H1 (cell line): ENCODE results near the gene MAPKAPK2. TPM values are rescaled to one million over a fixed set of nuclear protein-coding genes. Genes with fewer than 3 reads are reported as not detected.

Experiments used
- CTCF ChIA-PET: fragments of 300-600 bp; sonication (Branson Sonifier 250); formaldehyde crosslinking; loops from one replicate; lab custom pipeline; 2021; ENCODE audit not compliant: partially characterized antibody; lab: Charles Lee
- POLR2A ChIA-PET: fragments of 300-600 bp; sonication (Branson Sonifier 250); formaldehyde crosslinking; loops from one replicate; lab custom pipeline; 2021; ENCODE audit warnings: inconsistent platforms; ENCODE audit not compliant: partially characterized antibody; lab: Charles Lee
- DNase-seq, 2 experiments: peaks; one replicate each; pipeline versions ENCODE4 v3.0.0 to v3.0.0-alpha.2; 2010 to 2022; ENCODE audit warnings: low spot score in 2 of 2, low read depth in 1 of 2, mixed read lengths in 1 of 2
- FAIRE-seq: peaks from 2 replicates; lab custom pipeline; 2011; peaks lifted over from hg19 to GRCh38; lab: Jason Lieb, UNC
- H2AFZ ChIP-seq: 2 replicates; pipeline ENCODE4 v1.8.1; 2012; ENCODE audit warnings: low read length, inconsistent platforms
- H2AK5ac ChIP-seq: 2 replicates; pipeline ENCODE4 v1.6.1; 2013; ENCODE audit warnings: low read depth, low read length
- H2BK120ac ChIP-seq: replicated peaks from 2 replicates; pipeline ENCODE3; 2013; ENCODE audit warnings: low read depth, low read length, inconsistent platforms
- H2BK12ac ChIP-seq: 2 replicates; pipeline ENCODE4 v1.6.1; 2013; ENCODE audit warnings: low read depth, low read length
- H2BK15ac ChIP-seq: 2 replicates; pipeline ENCODE4 v1.6.1; 2013; ENCODE audit warnings: low read length
- H2BK20ac ChIP-seq: 2 replicates; pipeline ENCODE4 v1.6.1; 2013; ENCODE audit warnings: low read length
- H2BK5ac ChIP-seq: 2 replicates; pipeline ENCODE4 v1.6.1; 2013; ENCODE audit warnings: low read depth, low read length
- H3K14ac ChIP-seq: 2 replicates; pipeline ENCODE4 v1.6.1; 2013; ENCODE audit warnings: inconsistent platforms; ENCODE audit not compliant: insufficient read length
- H3K18ac ChIP-seq: 2 replicates; pipeline ENCODE4 v1.6.1; 2013; ENCODE audit warnings: low read length; ENCODE audit errors: extremely low read depth
- H3K23ac ChIP-seq: 2 replicates; pipeline ENCODE4 v1.6.1; 2013; ENCODE audit warnings: inconsistent platforms; ENCODE audit not compliant: insufficient read length
- H3K23me2 ChIP-seq: 2 replicates; pipeline ENCODE4 v1.6.1; 2013; ENCODE audit warnings: low read depth, low read length
- H3K27ac ChIP-seq: 2 replicates; pipeline ENCODE4 v1.6.1; 2011; ENCODE audit warnings: low read depth, low read length, inconsistent platforms
- H3K27me3 ChIP-seq, 4 experiments: replicated peaks in 1 of 4; 1 replicate in 1 of 4; 2 replicates in 3 of 4; pipeline versions ENCODE4 v1.6.1 to v1.8.1; 2011 to 2013; ENCODE audit warnings: low read length in 3 of 4, mild to moderate bottlenecking in 3 of 4, inconsistent platforms in 2 of 4, mixed read lengths in 2 of 4, moderate library complexity in 1 of 4; ENCODE audit not compliant: control insufficient read depth in 3 of 4, insufficient read depth in 3 of 4; ENCODE audit errors: extremely low read depth in 1 of 4
- H3K36me3 ChIP-seq, 4 experiments: 2 replicates each; pipeline versions ENCODE4 v1.6.1 to v1.8.1; 2011 to 2013; ENCODE audit warnings: mild to moderate bottlenecking in 4 of 4, low read length in 3 of 4, moderate library complexity in 2 of 4, control low read depth in 1 of 4, inconsistent platforms in 1 of 4; ENCODE audit not compliant: insufficient read depth in 4 of 4, control insufficient read depth in 2 of 4
- H3K4ac ChIP-seq: replicated peaks from 2 replicates; pipeline ENCODE3; 2013; ENCODE audit warnings: low read length, low read depth, mixed read lengths, inconsistent platforms; ENCODE audit not compliant: insufficient read length
- H3K4me1 ChIP-seq, 4 experiments: replicated peaks in 1 of 4; 1 replicate in 1 of 4; 2 replicates in 3 of 4; pipeline versions ENCODE4 v1.6.1 to v1.8.1; 2011 to 2013; ENCODE audit warnings: low read length in 3 of 4, inconsistent platforms in 2 of 4, mixed read lengths in 1 of 4; ENCODE audit not compliant: insufficient read depth in 4 of 4, control insufficient read depth in 3 of 4
- H3K4me2 ChIP-seq, 2 experiments: 2 replicates each; pipeline versions ENCODE4 v1.6.1 to v1.8.1; 2011 to 2013; ENCODE audit warnings: low read depth in 2 of 2, low read length in 2 of 2, control low read depth in 1 of 2, inconsistent platforms in 1 of 2, mild to moderate bottlenecking in 1 of 2; ENCODE audit not compliant: insufficient read depth in 1 of 2
- H3K4me3 ChIP-seq, 4 experiments: fragments of 200-600, 300-600 bp in 1 of 4; sonication (generic), shearing (Covaris generic), sonication (Bioruptor Twin) in 1 of 4; 2 replicates each; pipeline versions ENCODE4 v1.5.1 to v1.8.1; 2011 to 2016; ENCODE audit warnings: low read length in 4 of 4, low read depth in 3 of 4, control low read depth in 2 of 4, inconsistent platforms in 2 of 4, mild to moderate bottlenecking in 2 of 4, mixed read lengths in 1 of 4, moderate library complexity in 1 of 4; ENCODE audit not compliant: insufficient read depth in 2 of 4; ENCODE audit errors: extremely low read depth in 1 of 4
- H3K56ac ChIP-seq: replicated peaks from 2 replicates; pipeline ENCODE3; 2013; ENCODE audit warnings: low read depth, mild to moderate bottlenecking, mixed read lengths, low read length, inconsistent platforms; ENCODE audit not compliant: insufficient read length
- H3K79me1 ChIP-seq: 2 replicates; pipeline ENCODE4 v1.6.1; 2013; ENCODE audit warnings: low read depth, low read length, control low read depth
- H3K79me2 ChIP-seq, 2 experiments: 2 replicates each; pipeline versions ENCODE4 v1.6.1 to v1.8.1; 2012 to 2013; ENCODE audit warnings: low read length in 2 of 2, mild to moderate bottlenecking in 2 of 2, inconsistent platforms in 1 of 2; ENCODE audit not compliant: insufficient read depth in 2 of 2, control insufficient read depth in 1 of 2
- H3K9ac ChIP-seq, 4 experiments: replicated peaks in 1 of 4; 1 replicate in 1 of 4; 2 replicates in 3 of 4; pipeline versions ENCODE4 v1.6.1 to v1.8.1; 2011 to 2013; ENCODE audit warnings: low read depth in 3 of 4, low read length in 3 of 4, control low read depth in 2 of 4, mild to moderate bottlenecking in 2 of 4, moderate library complexity in 2 of 4, inconsistent platforms in 1 of 4; ENCODE audit errors: extremely low read depth in 1 of 4
- H3K9me3 ChIP-seq, 2 experiments: 2 replicates each; pipeline versions ENCODE4 v1.6.1 to v1.8.1; 2012 to 2013; ENCODE audit warnings: mild to moderate bottlenecking in 2 of 2, moderate library complexity in 2 of 2, control low read depth in 1 of 2, inconsistent platforms in 1 of 2, low read depth in 1 of 2, low read length in 1 of 2, mixed read lengths in 1 of 2; ENCODE audit not compliant: insufficient read depth in 2 of 2
- H4K20me1 ChIP-seq, 2 experiments: replicated peaks in 1 of 2; 2 replicates each; pipeline versions ENCODE3 to v1.8.1; 2011 to 2013; ENCODE audit warnings: inconsistent platforms in 2 of 2, low read length in 2 of 2, mild to moderate bottlenecking in 1 of 2; ENCODE audit not compliant: insufficient read depth in 2 of 2, control insufficient read depth in 1 of 2
- H4K5ac ChIP-seq: 2 replicates; pipeline ENCODE4 v1.6.1; 2013; ENCODE audit warnings: low read length, low read depth, mixed read lengths, inconsistent platforms; ENCODE audit not compliant: insufficient read length
- H4K8ac ChIP-seq: 2 replicates; pipeline ENCODE4 v1.8.0; 2013; ENCODE audit warnings: mild to moderate bottlenecking, moderate library complexity, low read length, inconsistent platforms; ENCODE audit not compliant: insufficient read depth; ENCODE audit errors: extremely low read depth
- H4K91ac ChIP-seq: replicated peaks from 2 replicates; pipeline ENCODE3; 2013; ENCODE audit warnings: low read length, mixed read lengths, inconsistent platforms; ENCODE audit not compliant: insufficient read length
- CTBP2 ChIP-seq: IDR thresholded peaks from 2 replicates; pipeline ENCODE4 v1.7.0; 2011; ENCODE audit warnings: borderline replicate concordance, mild to moderate bottlenecking, moderate library complexity, mixed read lengths, low read length; ENCODE audit not compliant: insufficient read depth, insufficient read length
- EP300 ChIP-seq, 2 experiments: IDR thresholded peaks; 1 replicate in 1 of 2; 2 replicates in 1 of 2; pipeline ENCODE4 v1.6.1; 2011 to 2012; ENCODE audit warnings: low read depth in 2 of 2, low read length in 2 of 2, mild to moderate bottlenecking in 2 of 2, borderline replicate concordance in 1 of 2, inconsistent platforms in 1 of 2, moderate library complexity in 1 of 2
- EZH2 ChIP-seq: fragments of 200-600 bp; sonication (generic); IDR thresholded peaks from 2 replicates; pipeline ENCODE4 v1.7.1; 2012; ENCODE audit warnings: low read depth, mild to moderate bottlenecking, moderate library complexity, low read length, inconsistent platforms; ENCODE audit not compliant: severe bottlenecking
- HDAC6 ChIP-seq: IDR thresholded peaks from one replicate; pipeline ENCODE4 v1.7.1; 2012; ENCODE audit warnings: low read depth, mild to moderate bottlenecking, inconsistent platforms, low read length, moderate library complexity
- JUND ChIP-seq: IDR thresholded peaks from 2 replicates; pipeline ENCODE4 v1.6.1; 2011; ENCODE audit warnings: mild to moderate bottlenecking, improper control_type of control experiment, low read length
- KDM1A ChIP-seq: fragments of 200-600, 300-600 bp; sonication (generic); IDR thresholded peaks from 2 replicates; pipeline ENCODE4 v1.7.1; 2016; ENCODE audit warnings: mild to moderate bottlenecking, low read length, borderline replicate concordance
- KDM4A ChIP-seq: IDR thresholded peaks from one replicate; pipeline ENCODE4 v1.7.1; 2012; ENCODE audit warnings: low read depth, mild to moderate bottlenecking, moderate library complexity, low read length, inconsistent platforms; ENCODE audit not compliant: severe bottlenecking
- NANOG ChIP-seq: IDR thresholded peaks from 2 replicates; pipeline ENCODE4 v1.6.1; 2011; ENCODE audit warnings: low read length, low read depth, mild to moderate bottlenecking, inconsistent platforms; ENCODE audit not compliant: insufficient read depth, poor library complexity, severe bottlenecking
- RFX5 ChIP-seq: IDR thresholded peaks from 2 replicates; pipeline ENCODE4 v1.6.1; 2011; ENCODE audit warnings: low read depth, low read length, improper control_type of control experiment, borderline replicate concordance
- SP2 ChIP-seq: IDR thresholded peaks from 2 replicates; pipeline ENCODE4 v1.6.1; 2012; ENCODE audit warnings: mild to moderate bottlenecking, low read length, inconsistent platforms
- TAF7 ChIP-seq: optimal IDR thresholded peaks from 2 replicates; pipeline ENCODE3; 2011; ENCODE audit warnings: low read depth, mild to moderate bottlenecking, inconsistent platforms, low read length, moderate library complexity, borderline replicate concordance
- TBP ChIP-seq: IDR thresholded peaks from 2 replicates; pipeline ENCODE4 v1.6.1; 2011; ENCODE audit warnings: low read depth, low read length, improper control_type of control experiment
- TCF12 ChIP-seq: IDR thresholded peaks from 2 replicates; pipeline ENCODE4 v1.6.1; 2011; ENCODE audit warnings: low read depth, mild to moderate bottlenecking, low read length
- WGBS, 2 experiments: shearing (Covaris generic) in 1 of 2; methylation state at CpG; one replicate each; pipeline versions ENCODE4 v1.1.6 to v1.1.7; 2013 to 2015; ENCODE audit warnings: low lambda C conversion rate in 2 of 2, mixed read lengths in 2 of 2, inconsistent platforms in 1 of 2, low coverage in 1 of 2, missing lambda C conversion rate in 1 of 2; ENCODE audit not compliant: insufficient replicate concordance in 2 of 2, insufficient coverage in 1 of 2, insufficient read length in 1 of 2; ENCODE audit errors: extremely low coverage in 1 of 2, missing lambda C conversion rate in 1 of 2; 5-methylcytosine and 5-hydroxymethylcytosine counted together
- polyA plus RNA-seq, 7 experiments: library from polyadenylated mRNA; depleted of rRNA in 3 of 7; stranded (reverse) in 5 of 7; unstranded in 2 of 7; fragments of >200 nt in 5 of 7; fragments of 200-250 nt in 2 of 7; gene quantifications; 1 replicate in 5 of 7; 2 replicates in 1 of 7; 4 replicates in 1 of 7; pipeline versions ENCODE4 v1.2.1 to v1.2.3, GENCODE V29; 2011 to 2013; ENCODE audit warnings: missing spikeins in 2 of 7, mixed read lengths in 2 of 7
- total RNA-seq: library from RNA; stranded (reverse); fragmentation: NEBNext Ultra II Directional; extraction: Animal tissue kit (Norgen Biotek cat#: 25700); gene quantifications from 2 replicates; pipeline ENCODE4 v1.2.1, GENCODE V29; 2021

The MAPKAPK2 gene
- total and polyA plus RNA-seq, 2 of the 8 experiments (the other 6 are each of a cell fraction or from before 2014, with no cell fraction given) = 27.5 to 44.9 TPM

DNA sequence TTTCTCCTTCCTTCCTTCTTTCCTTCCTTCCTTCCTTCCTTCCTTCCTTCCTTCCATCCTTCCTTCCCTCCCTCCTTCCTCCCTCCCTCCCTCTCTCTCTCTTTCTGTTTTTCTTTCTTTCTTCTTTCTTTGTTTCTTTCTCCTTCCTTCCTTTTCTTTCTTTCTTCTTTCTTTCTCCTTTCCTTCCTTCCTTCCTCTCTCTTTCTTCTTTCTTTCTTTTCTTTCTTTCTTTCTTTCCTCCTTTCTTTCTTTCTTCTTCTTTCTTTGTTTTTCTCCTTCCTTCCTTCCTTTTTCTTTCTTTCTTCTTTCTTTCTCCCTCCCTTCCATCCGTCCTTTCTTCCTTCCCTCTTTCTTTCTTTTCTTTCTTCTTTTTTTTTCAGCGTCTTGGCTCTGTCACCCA lies 67.8 kb downstream of the MAPKAPK2 start:
- H3K27me3 ChIP-seq = peaks cover 2 to 7% (median 4%) of the 10 kb centered on the region in 4 experiments; a peak in 5 of 7 replicates
- TF ChIP-seq SP2 (no peak), TAF7 (no peak), NANOG (no peak), EP300 (IDR thresholded peaks at IDR 0.05; ENCODE audit: borderline replicate concordance in 1 of 2, low read depth in 2 of 2, low read length in 2 of 2) (no peak), JUND (no peak), CTBP2 (no peak), EZH2 (no peak), TBP (no peak), RFX5 (no peak), HDAC6 (no peak), KDM4A (no peak), KDM1A (no peak), TCF12 (no peak)

More for the DNA sequence above, 67.8 kb downstream of the MAPKAPK2 start:
- Histone ChIP-seq H3K18ac (no peak overlapping the region), H3K27ac (no peak overlapping the region), H3K4me3 (no peak overlapping the region), H2BK15ac (no peak overlapping the region), H3K4me1 (no peaks in the 10 kb centered on the region), H4K91ac (no peak overlapping the region), H2BK120ac (no peak overlapping the region), H3K14ac (no peak overlapping the region), H3K79me2 (no peaks in the 10 kb centered on the region), H3K23ac (no peak overlapping the region), H3K79me1 (no peaks in the 10 kb centered on the region), H3K4ac (no peak overlapping the region), H3K9ac (no peak overlapping the region), H2BK5ac (no peak overlapping the region), H3K36me3 (no peaks in the 10 kb centered on the region), H4K8ac (no peak overlapping the region), H4K5ac (no peak overlapping the region), H2AK5ac (no peak overlapping the region), H3K23me2 (no peaks in the 10 kb centered on the region; the same call in 1 of the 2 replicates), H3K4me2 (no peak overlapping the region), H4K20me1 (no peaks in the 10 kb centered on the region), H3K9me3 (no peaks in the 10 kb centered on the region), H2BK20ac (no peak overlapping the region), H2AFZ (no peak overlapping the region), H3K56ac (no peak overlapping the region), H2BK12ac (no peak overlapping the region)
- FAIRE-seq = no peak
- DNase-seq = no peak
- POLR2A ChIA-PET = no interaction called here
- WGBS, 2 experiments = 62% methylated on average over 2 of the region's 2 CpGs; no CpG with 5 or more reads in 1 of the 2 experiments
- CTCF ChIA-PET = interaction anchor here (0.6 to 1.8 kb wide), 6 partner anchors 9 to 160 kb away, joined by 3 to 8 read pairs (median 4); partner anchors contain the start of genes IL19 and IL20
